Activated gamma-delta T cell treated with anti-CD3 and anti-CD28 coated beads, Interleukin-2, amount 50 U/mL, for 16 hours (primary cell): ENCODE measurements around the gene ATP5PF.
"Not testable (repeated sequence)": the region's sequence is repeated elsewhere in the genome, so short reads cannot be mapped to it uniquely, and the experiment has no call there.

Source experiments
- DNase-seq: peaks from one replicate; pipeline ENCODE4 v3.0.0-alpha.2; 2020; ENCODE audit warnings: low read depth

Gene ATP5PF

GRCh38 chr21:25722631-25723030, 12.1 kb downstream of the ATP5PF start:
- no peak for DNase-seq

- DNase-seq: no peak
Measured at GRCh38 chr21:25721987-25722386, 12.7 kb downstream of the ATP5PF start.

- no peak for DNase-seq
Measured at GRCh38 chr21:25717491-25718147, 17.1 kb downstream of the ATP5PF start.

GRCh38 chr21:25714066-25714465, 20.6 kb downstream of the ATP5PF start:
- DNase-seq: not testable (repeated sequence)

- DNase-seq: no peak
Measured at GRCh38 chr21:25710550-25710949, 24.2 kb downstream of the ATP5PF start.

GRCh38 chr21:25709684-25710265, 24.9 kb downstream of the ATP5PF start:
- DNase-seq: no peak

GRCh38 chr21:25708467-25709065, 26.1 kb downstream of the ATP5PF start:
- peak; percentile 31 for DNase-seq

- no peak for DNase-seq
Measured at GRCh38 chr21:25701529-25701928, 33.2 kb downstream of the ATP5PF start.

GRCh38 chr21:25700741-25701140, 34.0 kb downstream of the ATP5PF start:
- DNase-seq: no peak

GRCh38 chr21:25695461-25695860, 39.2 kb downstream of the ATP5PF start:
- not testable (repeated sequence) for DNase-seq

- no peak for DNase-seq
Measured at GRCh38 chr21:25691976-25692375, 42.7 kb downstream of the ATP5PF start.

- no peak for DNase-seq
Measured at GRCh38 chr21:25689226-25689625, 45.5 kb downstream of the ATP5PF start.

GRCh38 chr21:25688275-25689155, 46.2 kb downstream of the ATP5PF start:
- no peak for DNase-seq

- DNase-seq: no peak
Measured at GRCh38 chr21:25687787-25688186, 46.9 kb downstream of the ATP5PF start.

GRCh38 chr21:25682382-25682781, 52.3 kb downstream of the ATP5PF start:
- DNase-seq: no peak

- DNase-seq: no peak
Measured at GRCh38 chr21:25676451-25676850, 58.3 kb downstream of the ATP5PF start.
